ENCODE measurements around the gene TEX19.

Gene TEX19

DNA sequence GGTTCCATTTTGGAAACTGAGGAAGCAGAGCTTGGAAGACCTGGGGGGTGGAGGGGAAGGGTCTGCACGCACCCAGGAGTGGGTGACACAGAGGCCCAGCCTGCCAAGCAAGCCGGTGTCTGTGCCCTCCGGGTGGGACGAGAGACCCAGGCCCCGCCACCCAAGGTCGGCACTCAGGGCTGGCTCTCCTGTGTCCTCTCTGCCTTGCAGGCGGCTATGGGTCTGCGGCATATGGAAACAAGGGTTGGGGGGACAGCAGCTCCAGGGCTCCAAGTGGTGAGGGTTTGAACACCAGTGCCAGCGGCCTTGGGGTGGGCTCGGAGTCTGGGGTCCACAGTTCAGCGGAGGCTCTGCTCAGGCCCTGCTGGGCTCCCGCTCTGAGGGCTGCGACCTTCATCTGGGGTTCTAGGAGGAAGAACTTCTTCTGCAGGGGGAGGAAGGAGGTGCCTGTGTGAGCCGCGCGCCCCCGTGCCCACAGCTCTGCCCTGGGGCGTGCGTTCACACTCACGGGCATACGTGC is 37.0 kb upstream of the TEX19 start:
- no peak for DNase-seq (ENCODE audit: low read depth in 2 of 2)

DNA sequence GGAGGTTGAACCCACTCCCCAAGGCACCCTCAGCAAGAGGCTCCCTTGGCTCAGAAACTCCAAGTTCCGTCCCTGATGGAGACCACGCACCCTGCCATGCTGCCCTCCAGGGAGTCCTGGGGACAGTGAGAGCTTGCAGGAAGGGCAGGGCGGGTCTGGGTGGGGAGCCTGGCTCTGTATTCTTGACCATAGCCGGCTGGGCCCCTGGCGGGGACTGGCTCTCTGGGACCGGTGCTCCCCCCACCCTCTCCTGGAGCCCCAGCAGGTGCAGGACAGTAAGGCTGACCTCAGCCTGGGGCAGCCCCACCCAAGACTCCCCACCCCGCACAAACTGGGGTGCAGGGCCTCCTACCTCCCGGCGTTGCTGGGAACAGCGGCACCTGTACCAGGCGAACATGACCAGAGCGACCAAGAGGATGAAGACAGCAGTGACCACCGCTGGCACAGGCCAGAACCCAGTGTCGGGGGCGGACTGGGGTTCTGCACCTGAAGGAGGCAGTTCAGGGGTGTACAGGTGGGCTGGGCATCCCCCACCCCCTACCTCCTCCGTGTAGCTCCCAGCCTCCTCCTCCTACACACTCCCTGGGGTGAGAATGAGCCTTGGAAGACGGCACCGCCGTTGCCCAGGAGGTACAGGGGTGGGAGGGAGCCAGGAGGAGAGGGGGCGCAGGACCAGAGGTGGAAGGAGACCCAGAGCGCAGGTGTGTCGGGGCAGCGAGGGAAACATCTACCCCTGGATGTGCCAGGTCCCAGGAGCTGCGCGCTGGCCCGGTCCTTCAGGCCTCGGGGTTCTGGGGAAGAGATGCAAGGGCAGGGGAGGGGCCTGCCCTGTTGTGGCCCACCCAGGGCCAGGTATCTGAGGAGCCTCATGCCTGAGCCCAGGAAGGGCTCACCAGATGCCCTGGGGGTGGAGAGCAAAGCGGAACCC is 36.3 kb upstream of the TEX19 start:
- no peak for DNase-seq (ENCODE audit: low read depth in 2 of 2)

DNA sequence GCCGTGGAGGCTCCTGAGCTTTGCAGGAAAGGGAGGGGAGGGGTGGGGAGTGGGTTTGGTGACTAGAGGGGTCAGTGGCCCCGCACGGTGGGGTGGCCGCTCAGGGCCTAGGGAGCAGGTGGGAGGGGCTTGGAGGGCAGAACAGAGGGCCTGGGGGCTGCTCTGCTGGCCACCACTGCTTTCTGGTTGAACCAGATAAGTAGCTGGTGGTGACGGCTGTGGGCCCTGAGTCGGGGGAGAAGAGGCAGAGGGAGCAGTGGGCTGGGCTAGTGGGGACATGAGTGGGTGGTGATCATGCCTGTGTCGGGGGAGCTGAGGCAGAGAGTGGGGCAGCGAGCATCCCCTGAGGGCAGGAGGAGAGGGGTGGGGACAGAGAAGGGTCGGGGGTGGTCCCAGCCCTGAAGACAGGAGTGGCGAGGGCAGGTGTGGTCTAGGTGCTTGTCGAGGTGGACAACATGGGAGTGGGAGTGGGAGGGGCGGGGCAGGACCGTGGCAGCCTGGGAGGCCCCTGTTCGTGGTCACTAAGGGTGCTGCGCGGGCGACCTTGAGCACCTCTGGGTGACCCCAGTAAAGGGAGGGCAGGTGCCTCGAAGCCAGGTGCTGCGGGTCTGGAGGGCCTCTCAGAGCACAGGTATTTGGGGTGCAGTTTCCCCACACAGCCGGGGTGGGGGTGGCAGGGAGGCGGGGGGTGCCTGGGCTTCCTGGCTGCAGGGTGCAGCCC is 35.4 kb upstream of the TEX19 start:
- no peak for DNase-seq (ENCODE audit: low read depth in 2 of 2)

DNA sequence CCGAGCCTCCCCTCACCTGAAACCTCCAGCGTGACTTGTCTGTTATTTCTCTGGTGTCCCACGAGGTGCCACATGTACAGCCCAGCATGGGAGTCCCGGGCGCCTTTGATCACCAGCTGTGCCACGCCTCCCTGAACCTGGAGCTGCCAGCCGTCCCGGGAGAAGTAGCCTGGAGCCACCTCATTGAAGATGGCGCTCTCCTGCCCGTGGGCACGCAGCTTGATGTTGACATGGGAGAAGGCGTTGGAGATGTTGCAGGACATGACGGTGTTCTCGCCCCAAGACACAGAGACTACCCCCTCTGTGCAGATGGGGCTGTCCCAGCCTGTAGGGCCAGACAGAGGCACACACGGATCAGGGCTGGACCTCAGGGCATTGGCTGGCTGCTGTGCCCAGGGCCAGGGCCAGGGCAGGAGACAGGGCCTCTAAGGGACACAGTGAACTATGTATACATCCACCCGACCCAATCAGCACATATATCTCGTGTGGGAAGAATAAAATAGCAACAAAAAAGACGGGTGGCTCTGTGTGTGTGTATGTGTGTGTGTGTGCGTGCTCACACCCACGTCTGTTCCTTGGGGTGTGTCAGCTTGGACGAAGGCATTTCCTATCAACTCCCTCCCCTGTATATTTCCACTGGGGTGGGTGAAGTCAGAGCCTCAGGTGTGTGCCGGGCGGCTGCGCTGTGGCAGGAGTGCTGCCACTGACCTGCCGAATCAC is 34.3 kb upstream of the TEX19 start:
- no peak for DNase-seq (ENCODE audit: low read depth in 2 of 2)

DNA sequence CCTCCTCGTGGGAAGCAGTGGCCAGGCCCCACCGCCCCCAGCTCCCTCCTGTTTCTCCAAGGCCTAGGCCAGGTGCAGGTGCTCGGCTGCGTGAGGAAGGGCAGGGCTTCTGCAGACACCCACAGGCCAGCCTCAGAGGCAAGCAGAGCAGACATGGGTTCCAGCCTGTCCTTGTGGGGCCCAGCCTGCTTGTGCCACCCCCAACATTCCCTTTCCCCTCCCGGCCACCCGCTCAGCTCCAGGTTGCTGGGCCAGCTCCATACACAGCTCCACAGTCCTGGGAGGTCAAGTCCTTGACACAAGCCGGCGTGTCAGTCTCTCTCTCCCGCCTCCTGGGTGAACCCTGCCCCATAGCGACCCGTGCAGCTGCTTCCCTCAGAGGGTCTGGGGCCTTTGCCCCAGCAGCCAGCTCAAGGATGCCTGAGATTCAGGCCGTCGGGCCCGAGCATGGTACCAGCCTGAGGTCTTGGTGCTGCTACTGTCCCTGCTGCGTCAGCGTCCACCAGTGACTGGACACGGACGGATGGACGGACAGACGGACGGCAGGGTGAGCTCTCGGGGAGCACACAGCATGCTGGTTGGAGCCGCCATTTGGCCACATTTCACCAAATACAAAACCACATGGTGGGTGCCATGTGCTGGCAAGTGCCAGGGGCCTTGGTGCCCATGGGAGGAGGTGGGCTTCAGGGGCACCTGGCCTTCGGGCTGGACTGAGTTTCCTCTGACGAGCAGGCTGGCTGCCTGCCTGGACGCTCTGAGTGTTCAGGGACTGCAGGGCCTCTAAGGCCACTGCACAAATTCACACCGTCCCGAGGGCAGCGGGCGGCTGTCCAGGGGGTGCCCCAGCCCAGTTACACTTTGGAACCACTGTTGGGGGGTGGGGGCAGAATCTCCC is 33.5 kb upstream of the TEX19 start:
- no peak for DNase-seq (ENCODE audit: low read depth in 2 of 2)

DNA sequence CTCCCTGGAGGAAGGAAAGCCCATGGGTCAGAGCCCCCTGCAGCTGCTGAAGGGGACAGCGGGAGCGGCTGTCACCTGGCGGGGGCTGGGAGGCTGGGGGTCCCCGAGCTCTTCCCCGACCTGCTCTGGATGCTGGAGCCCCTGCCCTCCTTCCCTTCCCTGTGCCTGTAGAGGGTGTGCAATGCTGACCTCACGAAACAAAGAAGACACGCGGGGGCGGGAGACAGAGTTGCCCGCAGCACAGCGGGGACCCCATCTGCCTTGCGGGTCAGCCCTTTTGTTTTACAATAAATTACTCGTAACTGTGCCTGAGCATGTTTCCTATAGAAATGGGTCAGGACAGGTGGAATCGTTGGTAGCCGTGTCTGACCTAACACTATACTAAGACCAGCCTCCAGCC is 31.8 kb upstream of the TEX19 start:
- DNase-seq (ENCODE audit: low read depth in 2 of 2) = no peak

DNA sequence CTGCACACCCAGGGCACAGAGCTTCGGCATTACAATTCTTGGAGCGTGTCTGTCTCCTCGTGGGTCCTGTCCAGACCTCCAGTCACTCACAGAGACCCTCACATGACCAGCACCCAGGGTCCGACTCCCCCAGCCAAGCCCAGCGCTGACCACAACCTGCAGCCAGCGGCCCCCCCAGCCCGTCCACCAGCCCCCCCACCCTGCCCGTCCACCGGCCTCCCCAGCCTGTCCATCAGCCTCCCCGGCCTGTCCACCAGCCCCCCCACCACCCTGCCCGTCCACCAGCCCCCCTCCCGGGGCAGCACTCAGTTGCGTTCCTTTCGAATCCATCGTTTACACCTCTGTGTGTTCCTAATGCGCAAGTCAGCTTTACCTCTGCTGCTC is 31.3 kb upstream of the TEX19 start:
- DNase-seq (ENCODE audit: low read depth in 2 of 2) = no peak

DNA sequence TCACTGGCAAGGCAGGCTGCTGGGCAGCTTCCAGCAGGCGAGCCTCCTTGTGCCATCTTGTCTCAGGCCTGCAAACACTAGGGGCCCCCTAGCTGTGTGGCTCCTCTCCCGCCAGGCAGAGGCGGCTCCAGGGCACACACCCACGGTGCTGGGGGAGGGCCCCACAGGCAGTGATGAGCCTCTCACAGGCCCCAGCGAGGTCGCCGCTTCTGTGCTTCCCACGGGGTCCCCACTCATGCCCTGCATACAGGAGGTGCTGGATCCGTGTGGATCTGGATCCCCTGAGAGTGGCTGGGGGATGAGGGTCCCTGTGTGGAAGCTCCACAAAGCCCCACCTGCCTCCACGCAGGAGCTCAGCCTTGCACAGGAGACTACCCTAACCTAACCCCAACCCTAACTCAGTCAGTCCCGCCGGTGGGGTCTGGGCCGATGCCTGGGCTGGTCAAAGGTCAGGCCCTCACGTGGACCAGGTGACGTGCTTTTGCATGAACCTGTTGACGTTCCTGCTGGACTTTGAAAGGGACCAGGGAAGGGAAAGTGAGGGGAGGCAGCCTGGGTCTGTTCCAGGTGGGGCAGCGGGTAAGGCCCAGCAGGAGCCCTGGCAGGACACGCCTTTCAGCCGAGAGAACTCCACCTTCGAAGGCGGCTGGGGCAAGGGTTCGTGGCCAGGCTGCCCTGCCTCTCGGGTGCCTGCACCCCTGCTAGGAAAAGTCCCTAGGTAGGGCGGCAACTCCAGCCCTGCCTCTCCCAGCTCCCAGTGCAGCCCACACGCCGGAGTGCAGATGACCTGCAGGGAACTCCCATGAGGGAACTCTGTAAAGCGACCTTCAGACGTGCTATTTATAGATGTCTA is 30.7 kb upstream of the TEX19 start:
- DNase-seq (ENCODE audit: low read depth in 2 of 2) = no peak

DNA sequence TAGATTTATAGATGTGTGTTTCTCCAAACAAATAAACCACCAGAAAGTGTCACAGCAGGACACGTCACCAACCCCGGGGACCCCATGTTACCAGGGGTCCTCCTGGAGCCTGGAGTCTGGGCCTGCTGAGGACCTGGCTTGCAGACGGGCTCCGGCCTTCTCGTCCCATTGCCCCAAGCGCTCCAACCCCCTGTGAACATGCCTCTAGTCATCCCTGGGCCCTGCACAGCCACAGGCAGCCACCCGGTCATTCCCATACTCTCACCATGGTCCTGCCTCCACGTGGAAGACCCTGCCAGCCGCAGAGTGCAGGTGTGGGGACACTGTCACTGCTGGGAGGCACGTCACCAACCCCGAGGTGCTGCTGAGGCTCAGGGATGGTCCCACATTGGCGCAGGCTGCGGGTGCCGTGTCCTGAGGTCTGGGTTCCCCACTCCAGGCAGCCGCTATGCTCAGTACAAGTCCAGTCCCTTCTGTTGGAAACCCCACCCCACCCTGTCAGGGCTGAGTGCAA is 30.0 kb upstream of the TEX19 start:
- DNase-seq (ENCODE audit: low read depth in 2 of 2) = no peak

DNA sequence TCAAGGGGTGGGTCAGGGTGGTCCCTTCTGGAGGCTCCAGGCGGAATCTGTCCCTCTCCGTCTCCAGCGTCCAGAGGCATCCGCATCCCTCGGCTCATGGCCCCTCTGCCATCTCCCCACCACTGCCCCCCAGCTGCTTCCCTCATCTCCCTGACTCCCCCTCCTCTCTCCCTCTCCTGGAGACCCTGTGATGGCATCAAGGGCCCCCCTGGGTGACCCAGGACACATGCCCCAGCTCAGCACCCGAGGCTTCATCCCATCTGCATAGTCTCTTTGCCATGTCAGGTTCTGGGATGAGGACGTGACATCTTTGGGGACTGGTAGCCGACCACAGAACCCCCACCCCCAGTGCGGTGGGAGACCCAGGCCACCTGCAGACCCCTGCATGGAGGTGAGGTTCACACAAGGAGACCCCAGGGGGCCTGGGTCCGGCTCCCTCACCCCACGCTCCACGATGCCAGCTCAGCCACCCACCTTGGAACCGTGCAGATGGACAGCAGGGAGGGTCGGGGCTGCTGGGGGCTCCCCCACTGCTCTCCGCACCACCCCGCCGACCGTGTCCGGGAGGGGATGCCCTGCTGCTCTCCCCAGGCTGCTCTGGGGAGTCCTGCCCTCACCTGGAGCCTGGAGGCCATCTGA is 29.2 kb upstream of the TEX19 start:
- DNase-seq (ENCODE audit: low read depth in 2 of 2) = no peak

DNA sequence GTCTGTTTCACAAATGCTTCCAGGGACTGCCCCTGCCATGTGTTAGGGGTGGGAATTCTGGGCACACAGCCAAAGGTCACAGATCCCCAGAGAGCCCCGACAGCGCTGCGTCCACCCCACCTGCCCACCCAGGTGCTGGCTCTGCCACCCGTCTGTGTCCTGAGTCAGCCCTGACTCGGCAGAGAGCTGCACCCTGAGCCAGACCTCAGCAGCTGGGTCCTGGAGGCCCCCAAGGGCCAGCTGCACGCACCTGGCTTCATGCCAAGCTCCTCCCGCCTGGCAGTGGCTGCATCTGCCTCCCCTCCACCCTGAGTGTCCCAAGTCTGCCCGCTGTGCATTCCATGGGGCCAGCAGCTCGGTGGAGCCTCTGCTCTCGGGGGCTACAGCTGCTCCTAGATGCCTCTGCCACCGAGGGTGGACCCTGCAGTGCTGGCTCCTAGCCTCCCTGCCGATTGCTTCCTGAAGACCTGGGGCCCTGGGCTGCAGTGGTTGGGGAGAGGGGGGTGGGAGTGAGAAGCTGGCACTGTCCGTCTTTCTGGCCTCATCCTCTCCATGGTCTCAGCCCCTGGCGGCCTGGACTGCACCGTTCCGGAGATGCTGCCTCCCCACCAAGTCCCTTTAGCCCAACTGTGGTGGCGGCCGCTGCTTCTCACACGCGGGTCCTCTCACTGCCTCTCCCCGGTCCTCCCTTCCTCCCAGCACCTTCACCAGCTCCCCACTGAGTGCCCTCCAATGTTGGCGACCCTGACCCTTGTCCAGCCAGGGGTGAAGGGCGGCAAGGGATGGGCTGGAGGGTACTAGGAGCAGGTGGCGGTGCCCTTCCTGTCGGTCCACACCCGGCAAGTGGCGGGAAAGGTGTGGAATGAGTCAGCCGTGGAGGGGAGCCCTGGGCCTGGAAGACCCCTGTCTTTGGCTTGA is 28.5 kb upstream of the TEX19 start:
- DNase-seq (ENCODE audit: low read depth in 2 of 2) = no peak

DNA sequence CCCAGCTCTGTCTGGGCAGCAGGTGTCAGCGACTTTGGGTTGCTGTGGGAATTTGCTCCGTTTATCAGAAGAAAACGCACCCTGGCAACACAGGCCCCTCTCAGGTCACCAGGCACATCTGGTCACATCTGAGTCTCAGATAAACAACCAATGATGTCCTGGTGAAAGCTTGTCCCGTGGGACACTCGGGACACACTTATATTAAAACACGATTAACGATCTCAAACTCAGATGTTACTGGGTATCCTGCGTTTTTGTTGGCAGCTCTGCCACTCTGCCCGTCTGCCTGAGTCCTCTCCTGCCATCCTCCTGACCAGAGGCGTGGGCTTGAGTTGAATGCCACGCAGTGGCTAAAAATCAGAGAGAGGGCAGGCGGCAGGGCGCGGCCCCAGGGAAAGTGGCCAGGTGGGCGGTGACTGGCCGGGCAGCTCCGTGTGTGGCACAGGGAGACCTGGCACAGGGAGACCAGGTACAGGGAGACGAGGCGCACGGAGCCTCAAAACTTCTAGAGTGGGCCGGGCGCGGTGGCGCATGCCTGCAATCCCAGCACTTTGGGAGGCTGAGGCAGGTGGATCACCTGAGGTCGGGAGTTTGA is 27.6 kb upstream of the TEX19 start:
- DNase-seq (ENCODE audit: low read depth in 2 of 2) = no peak

DNA sequence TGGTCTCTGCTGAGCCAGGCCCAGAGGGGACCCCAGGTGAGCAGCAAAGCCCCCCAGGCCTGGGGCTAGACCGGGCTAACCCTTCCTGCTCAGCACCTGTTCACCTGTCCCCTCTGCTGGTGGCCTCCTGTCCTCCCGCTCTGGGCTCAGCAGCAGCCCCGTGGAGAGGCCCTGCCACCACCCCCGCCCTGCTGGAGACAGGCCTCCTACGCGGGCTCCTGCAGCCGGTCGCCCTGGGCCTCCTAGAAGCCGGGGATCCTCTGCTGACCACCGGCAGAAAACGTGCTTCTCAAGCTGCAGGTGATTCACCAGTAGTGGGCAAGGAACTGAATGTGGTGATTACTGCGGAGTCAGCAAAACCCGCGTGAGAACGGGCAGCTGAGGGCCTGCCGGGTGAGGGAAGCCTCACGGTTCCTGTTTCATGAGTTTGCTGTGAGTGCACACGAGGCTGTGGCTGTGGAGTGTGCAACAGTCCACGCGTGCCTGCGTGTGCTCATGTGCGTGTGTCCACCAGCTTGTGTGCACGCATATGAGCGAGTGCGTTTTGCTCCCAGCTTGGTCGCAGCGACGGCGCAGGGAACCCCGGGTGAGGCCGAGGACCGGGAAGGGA is 26.3 kb upstream of the TEX19 start:
- no peak for DNase-seq (ENCODE audit: low read depth in 2 of 2)

DNA sequence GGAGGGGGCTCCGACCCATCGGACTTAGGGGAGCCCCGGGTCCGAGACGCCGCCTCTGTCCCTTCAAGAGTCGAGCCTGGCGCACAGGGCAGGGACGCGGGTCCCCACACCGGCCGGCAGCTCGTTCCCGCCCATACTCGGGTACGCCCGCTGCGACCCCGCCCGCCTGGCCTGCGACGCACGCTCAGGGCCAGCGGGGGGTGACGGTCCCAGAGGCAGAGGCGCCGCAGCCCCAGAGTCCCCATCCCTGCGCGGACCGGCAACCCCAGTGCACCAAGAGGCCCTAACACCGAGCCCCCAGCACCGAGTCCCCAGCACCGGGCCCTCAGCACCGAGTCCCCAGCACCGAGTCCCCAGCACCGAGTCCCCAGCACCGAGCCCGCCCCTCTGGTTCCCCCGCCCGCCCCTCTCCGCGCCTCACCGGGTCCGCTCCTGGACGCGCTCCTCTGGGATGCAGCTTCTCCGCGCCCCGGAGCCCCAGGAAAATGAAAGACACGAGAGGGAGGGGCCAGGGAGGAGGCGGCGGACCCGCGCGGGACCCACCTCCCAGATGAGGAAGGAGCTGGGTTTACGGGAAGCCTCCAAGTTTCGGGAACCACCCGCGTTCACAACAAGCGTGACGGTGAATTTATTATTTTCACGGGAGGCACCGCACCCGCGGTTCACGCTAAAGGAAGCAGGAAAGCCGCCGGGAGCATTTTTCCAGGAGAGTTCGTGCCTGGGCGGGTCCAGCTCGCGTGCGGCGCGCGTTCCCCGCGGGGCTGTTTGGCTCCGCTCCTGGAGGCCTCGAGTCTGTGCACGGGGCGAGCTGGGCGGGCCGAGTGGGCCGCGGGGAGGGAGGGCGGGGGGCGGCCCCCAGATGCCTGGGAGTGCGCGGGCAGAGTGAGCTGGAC is 25.5 kb upstream of the TEX19 start, which contains the start of gene SECTM1:
SECTM1 (minus strand) TSS at position 488 of the 893 bp plus-strand sequence. CDS start 6,526 bp downstream, outside the sequence.
- DNase-seq (ENCODE audit: low read depth in 2 of 2) = no peak

DNA sequence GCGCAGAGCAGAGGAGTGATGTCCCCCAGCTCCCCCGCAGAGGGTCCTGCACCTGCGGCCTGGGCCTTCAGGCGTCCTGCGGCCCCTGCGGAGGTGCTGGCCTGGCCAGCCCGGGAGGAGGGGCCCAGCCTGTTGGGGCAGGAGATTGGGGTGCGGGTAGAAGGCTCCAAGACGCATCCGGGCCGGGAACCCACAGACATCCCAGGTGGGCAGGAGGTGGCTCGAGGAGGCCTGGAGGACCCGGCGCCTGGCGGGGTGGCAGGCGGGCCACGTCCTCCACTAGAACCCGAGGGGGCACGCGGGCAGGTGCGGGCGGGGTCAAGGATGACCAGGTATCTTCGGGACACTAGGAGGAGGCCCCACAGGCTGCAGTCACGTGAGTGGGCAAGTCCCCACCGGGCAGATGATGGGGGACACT is 24.8 kb upstream of the TEX19 start:
- DNase-seq (ENCODE audit: low read depth in 2 of 2) = no peak

DNA sequence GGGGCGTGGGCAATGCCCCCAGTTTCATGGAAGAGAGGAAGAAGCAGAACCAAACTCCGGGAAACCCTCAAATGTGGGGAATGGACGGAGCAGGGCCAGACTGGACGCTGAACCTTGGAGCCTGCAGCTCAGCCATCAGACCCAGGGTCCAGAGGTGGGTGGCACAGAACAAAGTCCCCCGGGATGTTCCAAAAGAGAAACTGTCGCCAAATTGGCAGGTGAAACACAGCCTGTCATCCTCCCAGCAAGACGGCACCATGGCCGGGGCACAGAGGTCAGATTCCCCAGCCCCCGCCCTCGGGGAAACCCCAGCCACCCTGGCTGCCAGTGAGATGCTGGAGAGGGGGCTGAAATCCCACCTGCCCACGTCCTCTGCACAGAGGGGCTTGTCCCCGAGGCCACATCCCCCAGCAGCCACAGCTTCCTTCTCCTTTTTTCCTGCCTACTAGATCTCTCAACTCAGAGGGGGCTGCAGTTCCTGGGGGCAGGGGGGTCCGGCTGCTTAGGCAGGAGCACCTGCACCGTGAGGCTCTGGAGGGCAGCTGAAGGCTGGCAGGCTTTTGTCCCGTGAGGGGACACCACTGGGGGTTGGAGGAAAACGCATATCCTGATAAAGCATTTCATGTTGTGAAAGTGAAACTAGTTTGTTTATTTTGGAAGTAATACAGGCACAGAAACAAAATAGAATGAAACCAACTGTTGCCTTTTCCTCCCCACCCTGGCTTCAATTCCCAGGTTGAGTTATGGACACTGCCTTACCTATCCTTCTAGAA is 24.2 kb upstream of the TEX19 start:
- DNase-seq (ENCODE audit: low read depth in 2 of 2) = no peak
